H7 (cell line): ENCODE data around the gene C17orf107. TPM values are rescaled to one million over a fixed set of nuclear protein-coding genes. Genes with fewer than 3 reads are reported as not detected.

ENCODE experiments used
- DNase-seq: peaks from one replicate; pipeline ENCODE4 v3.0.0; 2012
- H3K27me3 ChIP-seq: 2 replicates; pipeline ENCODE4 v1.6.0; 2011; ENCODE audit warnings: mild to moderate bottlenecking, low read length; ENCODE audit not compliant: control insufficient read depth, insufficient read depth
- H3K36me3 ChIP-seq: replicated peaks from 2 replicates; pipeline ENCODE4 v1.5.1; 2011; ENCODE audit warnings: low read length; ENCODE audit not compliant: control insufficient read depth, insufficient read depth
- H3K4me3 ChIP-seq: 2 replicates; pipeline ENCODE4 v1.5.1; 2011; ENCODE audit warnings: low read depth, mild to moderate bottlenecking, control low read depth, low read length, moderate library complexity; ENCODE audit not compliant: insufficient read depth
- total RNA-seq: library from RNA; depleted of rRNA; stranded (reverse); fragments of >200 nt; shearing (Covaris generic); gene quantifications from 2 replicates; pipeline ENCODE4 v1.2.3, GENCODE V29; 2014; rRNA removed

C17orf107 gene
- total RNA-seq, 1 experiment from 2014 or later, result 7.6 TPM

- peak; percentile 80 for DNase-seq
- Histone ChIP-seq H3K36me3 (peaks cover 10% of the 10 kb centered on the region), H3K27me3 (no peaks in the 10 kb centered on the region), H3K4me3 (peak within 1 kb of the TSS; percentile 100)
Measured at GRCh38 chr17:4950746-4951204, 51.4 kb downstream of the C17orf107 start, which contains the start of gene ENO3. Gene ENO3 (plus strand): TSS chr17:4951119. CDS start chr17:4951830, 711 bp downstream.

GRCh38 chr17:4951486-4951885 lies 52.1 kb downstream of the C17orf107 start:
- DNase-seq, result peak; percentile 47
- peaks cover 3% of the 10 kb centered on the region for H3K36me3 ChIP-seq
- peak overlapping the region; percentile 100 for H3K4me3 ChIP-seq
- H3K27me3 ChIP-seq, result no peaks in the 10 kb centered on the region

Other genes with a start within 250 kb of the C17orf107 start
- 73.8 and 77.2 TPM in 2 replicates for gene PELP1, start 195.4 kb upstream of the C17orf107 start, total RNA-seq
- gene ARRB2, start 188.9 kb upstream of the C17orf107 start, total RNA-seq, result 28.5 and 40.2 TPM in 2 replicates
- gene MED11, start 168.1 kb upstream of the C17orf107 start, total RNA-seq, result 24.8 and 27.9 TPM in 2 replicates
- gene ZMYND15, start 159.7 kb upstream of the C17orf107 start, total RNA-seq, result 0.17 TPM in 1 of 2 replicates, not detected in the other
- gene CXCL16, start 159.6 kb upstream of the C17orf107 start, total RNA-seq, result 0.42 and 2.0 TPM in 2 replicates
- not detected in 2 replicates for gene TM4SF5, start 127.7 kb upstream of the C17orf107 start, total RNA-seq
- gene VMO1, start 113.2 kb upstream of the C17orf107 start, total RNA-seq, result not detected in 2 replicates
- gene GLTPD2, start 110.6 kb upstream of the C17orf107 start, total RNA-seq, result not detected in 2 replicates
- 348 and 395 TPM in 2 replicates for gene PSMB6, start 103.4 kb upstream of the C17orf107 start, total RNA-seq
- gene PLD2, start 92.4 kb upstream of the C17orf107 start, total RNA-seq, result 36.5 and 42.6 TPM in 2 replicates
- 42.4 and 58.2 TPM in 2 replicates for gene MINK1, start 66.2 kb upstream of the C17orf107 start, total RNA-seq
- gene CHRNE, start 3.6 kb downstream of the C17orf107 start, total RNA-seq, result 0.67 and 0.69 TPM in 2 replicates
- gene GP1BA, start 32.7 kb downstream of the C17orf107 start, total RNA-seq, result not detected in 2 replicates
- gene SLC25A11, start 40.5 kb downstream of the C17orf107 start, total RNA-seq, result 143 and 169 TPM in 2 replicates
- gene RNF167, start 40.7 kb downstream of the C17orf107 start, total RNA-seq, result 67.0 and 87.6 TPM in 2 replicates
- 1,296 and 1,480 TPM in 2 replicates for gene PFN1, start 49.0 kb downstream of the C17orf107 start, total RNA-seq
- 24.2 and 25.7 TPM in 2 replicates for gene ENO3, start 51.6 kb downstream of the C17orf107 start, total RNA-seq
- 103 and 105 TPM in 2 replicates for gene SPAG7, start 68.3 kb downstream of the C17orf107 start, total RNA-seq
- gene CAMTA2, start 88.1 kb downstream of the C17orf107 start, total RNA-seq, result 1.6 and 3.8 TPM in 2 replicates
- 0.42 and 0.63 TPM in 2 replicates for gene INCA1, start 98.0 kb downstream of the C17orf107 start, total RNA-seq
- gene KIF1C, start 98.4 kb downstream of the C17orf107 start, total RNA-seq, result 46.2 and 48.8 TPM in 2 replicates
- 0.10 TPM in 1 of 2 replicates, not detected in the other for gene SLC52A1, start 135.9 kb downstream of the C17orf107 start, total RNA-seq
- 0.21 and 0.96 TPM in 2 replicates for gene ZFP3, start 178.9 kb downstream of the C17orf107 start, total RNA-seq
- 20.1 and 24.8 TPM in 2 replicates for gene ZNF232, start 212.3 kb downstream of the C17orf107 start, total RNA-seq
- gene USP6, start 216.5 kb downstream of the C17orf107 start, total RNA-seq, result 0.03 TPM in 1 of 2 replicates, not detected in the other